ENCODE results near the gene MFSD8. TPM values are rescaled to one million over a fixed set of nuclear protein-coding genes. Genes with fewer than 3 reads are reported as not detected.
"Not testable (repeated sequence)": the region's sequence is repeated elsewhere in the genome, so short reads cannot be mapped to it uniquely, and the experiment has no call there.

The MFSD8 gene
- polyA plus RNA-seq, 4 donors, result 9.9 to 31.4 (median 15.7) TPM

DNA sequence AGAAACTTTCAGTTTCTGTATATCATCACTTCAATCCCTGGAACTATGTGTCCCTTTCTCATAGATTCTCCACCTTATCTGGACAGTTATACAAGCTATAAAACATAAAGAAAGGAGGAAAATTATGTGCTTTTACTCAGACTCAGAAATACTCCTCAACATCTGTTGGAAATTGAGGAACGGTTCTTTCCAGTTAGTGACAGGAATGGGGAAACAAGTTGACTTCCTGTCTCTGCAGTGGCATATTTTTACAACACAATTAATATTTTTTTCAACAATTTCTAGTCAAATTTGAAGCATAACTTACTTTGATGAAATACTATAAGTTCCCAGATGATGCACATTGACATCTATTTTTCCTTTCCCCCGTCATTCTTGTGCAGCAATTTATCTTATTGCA lies 28.2 kb upstream of the MFSD8 start:
- 71 to 96% (median 84%) methylated on average over 2 of the region's 2 CpGs for WGBS, 3 donors
- DNase-seq (no peak), FAIRE-seq (no peak)
- peaks cover 2 to 27% (median 8%) of the 10 kb centered on the region in 3 donors for H3K36me3 ChIP-seq (ENCODE audit: control insufficient read depth in 3 of 3, insufficient read depth in 2 of 3, low read depth in 1 of 3, low read length in 3 of 3)
- H3K4me3 ChIP-seq (ENCODE audit: low read depth in 1 of 3, low read length in 3 of 3), result no peak overlapping the region
- H3K4me1 ChIP-seq (ENCODE audit: control insufficient read depth in 3 of 3, insufficient read depth in 2 of 3, low read depth in 1 of 3, low read length in 2 of 3), result no peaks in the 10 kb centered on the region
- H3K27ac ChIP-seq (ENCODE audit: low read depth in 1 of 3, low read length in 2 of 3), result no peak overlapping the region
- no peaks in the 10 kb centered on the region for H3K27me3 ChIP-seq (ENCODE audit: control insufficient read depth in 3 of 3, insufficient read depth in 3 of 3, low read length in 3 of 3)
- peaks cover 0 to 9% of the 10 kb centered on the region in 2 donors for H3K9me3 ChIP-seq (ENCODE audit: control insufficient read depth in 2 of 2, insufficient read depth in 1 of 2, low read depth in 1 of 2, low read length in 1 of 2)

GRCh38 chr4:127988638-127989037 lies 23.7 kb upstream of the MFSD8 start:
- WGBS, 3 donors, result 93 to 96% (median 94%) methylated on average over 6 of the region's 6 CpGs
- Histone ChIP-seq H3K27ac (ENCODE audit: low read depth in 1 of 3, low read length in 2 of 3) (no peak overlapping the region), H3K4me1 (ENCODE audit: control insufficient read depth in 3 of 3, insufficient read depth in 2 of 3, low read depth in 1 of 3, low read length in 2 of 3) (no peaks in the 10 kb centered on the region), H3K4me3 (ENCODE audit: low read depth in 1 of 3, low read length in 3 of 3) (no peak overlapping the region), H3K27me3 (ENCODE audit: control insufficient read depth in 3 of 3, insufficient read depth in 3 of 3, low read length in 3 of 3) (no peaks in the 10 kb centered on the region), H3K36me3 (ENCODE audit: control insufficient read depth in 3 of 3, insufficient read depth in 2 of 3, low read depth in 1 of 3, low read length in 3 of 3) (peaks cover 2 to 27% (median 6%) of the 10 kb centered on the region in 3 donors), H3K9me3 (ENCODE audit: control insufficient read depth in 2 of 2, insufficient read depth in 1 of 2, low read depth in 1 of 2, low read length in 1 of 2) (no peaks in the 10 kb centered on the region)
- no peak for FAIRE-seq
- DNase-seq, result no peak

- Histone ChIP-seq H3K9me3 (ENCODE audit: control insufficient read depth in 2 of 2, insufficient read depth in 1 of 2, low read depth in 1 of 2, low read length in 1 of 2) (no peaks in the 10 kb centered on the region), H3K4me1 (ENCODE audit: control insufficient read depth in 3 of 3, insufficient read depth in 2 of 3, low read depth in 1 of 3, low read length in 2 of 3) (no peaks in the 10 kb centered on the region), H3K36me3 (ENCODE audit: control insufficient read depth in 3 of 3, insufficient read depth in 2 of 3, low read depth in 1 of 3, low read length in 3 of 3) (peaks cover 2 to 25% (median 4%) of the 10 kb centered on the region in 3 donors), H3K27ac (ENCODE audit: low read depth in 1 of 3, low read length in 2 of 3) (no peak overlapping the region), H3K27me3 (ENCODE audit: control insufficient read depth in 3 of 3, insufficient read depth in 3 of 3, low read length in 3 of 3) (no peaks in the 10 kb centered on the region), H3K4me3 (ENCODE audit: low read depth in 1 of 3, low read length in 3 of 3) (no peak overlapping the region)
- DNase-seq (no peak), FAIRE-seq (no peak)
- WGBS, 3 donors, result 94 to 100% (median 100%) methylated on average over 1 of the region's 1 CpG
Observed at GRCh38 chr4:127985989-127986388, 21.0 kb upstream of the MFSD8 start.

- WGBS, 3 donors, result 91 to 100% (median 95%) methylated on average over 2 of the region's 2 CpGs
Observed at GRCh38 chr4:127982445-127982844, 17.5 kb upstream of the MFSD8 start.

DNA sequence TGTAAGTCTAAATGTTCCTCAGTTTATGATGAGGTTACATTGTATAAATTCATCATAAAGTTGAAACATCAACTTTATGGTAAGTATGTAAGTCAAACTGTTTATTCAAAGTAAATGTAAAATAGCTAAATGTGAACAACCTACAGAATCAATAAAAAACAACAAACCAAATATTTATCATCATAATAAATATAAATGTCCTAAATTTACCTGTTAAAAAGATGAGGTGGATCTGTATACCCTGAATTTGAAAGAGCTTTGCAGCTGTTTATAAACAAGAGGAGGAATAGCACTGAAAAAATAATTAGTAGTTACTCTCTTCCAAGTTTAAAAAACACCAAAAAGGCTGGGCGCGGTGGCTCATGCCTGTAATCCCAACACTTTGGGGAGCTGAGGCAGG lies 14.0 kb upstream of the MFSD8 start:
- H3K27ac ChIP-seq (ENCODE audit: low read depth in 1 of 3, low read length in 2 of 3), result no peak overlapping the region
- peaks cover 0 to 7% of the 10 kb centered on the region in 2 donors for H3K9me3 ChIP-seq (ENCODE audit: control insufficient read depth in 2 of 2, insufficient read depth in 1 of 2, low read depth in 1 of 2, low read length in 1 of 2)
- no peaks in the 10 kb centered on the region for H3K4me1 ChIP-seq (ENCODE audit: control insufficient read depth in 3 of 3, insufficient read depth in 2 of 3, low read depth in 1 of 3, low read length in 2 of 3)
- H3K27me3 ChIP-seq (ENCODE audit: control insufficient read depth in 3 of 3, insufficient read depth in 3 of 3, low read length in 3 of 3), result no peaks in the 10 kb centered on the region
- no peak overlapping the region for H3K4me3 ChIP-seq (ENCODE audit: low read depth in 1 of 3, low read length in 3 of 3)
- DNase-seq (no peak), FAIRE-seq (peak; percentile 77)
- H3K36me3 ChIP-seq (ENCODE audit: control insufficient read depth in 3 of 3, insufficient read depth in 2 of 3, low read depth in 1 of 3, low read length in 3 of 3), result peaks cover 0 to 15% (median 0%) of the 10 kb centered on the region in 3 donors
- WGBS, 3 donors, result 95 to 100% (median 99%) methylated on average over 2 of the region's 2 CpGs

More at GRCh38 chr4:127982445-127982844, 17.5 kb upstream of the MFSD8 start:
- no peaks in the 10 kb centered on the region for H3K4me1 ChIP-seq (ENCODE audit: control insufficient read depth in 3 of 3, insufficient read depth in 2 of 3, low read depth in 1 of 3, low read length in 2 of 3)
- no peak overlapping the region for H3K4me3 ChIP-seq (ENCODE audit: low read depth in 1 of 3, low read length in 3 of 3)
- H3K27me3 ChIP-seq (ENCODE audit: control insufficient read depth in 3 of 3, insufficient read depth in 3 of 3, low read length in 3 of 3), result no peaks in the 10 kb centered on the region
- H3K36me3 ChIP-seq (ENCODE audit: control insufficient read depth in 3 of 3, insufficient read depth in 2 of 3, low read depth in 1 of 3, low read length in 3 of 3), result peaks cover 0 to 15% (median 0%) of the 10 kb centered on the region in 3 donors
- H3K27ac ChIP-seq (ENCODE audit: low read depth in 1 of 3, low read length in 2 of 3), result no peak overlapping the region
- H3K9me3 ChIP-seq (ENCODE audit: control insufficient read depth in 2 of 2, insufficient read depth in 1 of 2, low read depth in 1 of 2, low read length in 1 of 2), result peaks cover 0 to 7% of the 10 kb centered on the region in 2 donors
- FAIRE-seq (no peak), DNase-seq (no peak)

GRCh38 chr4:127975121-127975770 lies 10.3 kb upstream of the MFSD8 start:
- peaks cover 0 to 7% of the 10 kb centered on the region in 2 donors for H3K9me3 ChIP-seq (ENCODE audit: control insufficient read depth in 2 of 2, insufficient read depth in 1 of 2, low read depth in 1 of 2, low read length in 1 of 2)
- H3K36me3 ChIP-seq (ENCODE audit: control insufficient read depth in 3 of 3, insufficient read depth in 2 of 3, low read depth in 1 of 3, low read length in 3 of 3), result peaks cover 0 to 11% (median 4%) of the 10 kb centered on the region in 3 donors
- no peak for DNase-seq
- 86 to 92% (median 92%) methylated on average over 2 of the region's 2 CpGs for WGBS, 3 donors
- no peaks in the 10 kb centered on the region for H3K4me1 ChIP-seq (ENCODE audit: control insufficient read depth in 3 of 3, insufficient read depth in 2 of 3, low read depth in 1 of 3, low read length in 2 of 3)
- no peak overlapping the region for H3K27ac ChIP-seq (ENCODE audit: low read depth in 1 of 3, low read length in 2 of 3)
- no peak overlapping the region for H3K4me3 ChIP-seq (ENCODE audit: low read depth in 1 of 3, low read length in 3 of 3)
- no peaks in the 10 kb centered on the region for H3K27me3 ChIP-seq (ENCODE audit: control insufficient read depth in 3 of 3, insufficient read depth in 3 of 3, low read length in 3 of 3)
- FAIRE-seq, result no peak

DNA sequence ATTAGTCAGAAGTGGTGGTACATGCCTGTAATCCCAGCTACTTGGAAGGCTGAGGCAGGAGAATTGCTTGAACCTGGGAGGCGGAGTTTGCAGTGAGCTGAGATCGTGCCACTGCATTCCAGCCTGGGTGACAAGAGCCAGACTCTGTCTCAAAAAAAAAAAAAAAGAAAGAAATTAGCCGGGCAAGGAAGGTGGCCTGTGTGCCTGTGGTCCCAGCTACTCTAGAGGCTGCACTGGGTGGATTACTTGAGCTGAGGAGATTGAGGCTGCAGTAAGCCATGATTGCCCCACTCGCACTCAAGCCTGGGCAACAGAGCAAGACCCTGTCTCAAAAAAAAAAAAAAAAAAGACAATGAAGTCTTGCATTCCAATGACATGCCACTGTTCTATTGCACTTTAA lies 6.0 kb upstream of the MFSD8 start:
- DNase-seq; H3K4me1 ChIP-seq (ENCODE audit: control insufficient read depth in 3 of 3, insufficient read depth in 2 of 3, low read depth in 1 of 3, low read length in 2 of 3); H3K9me3 ChIP-seq (ENCODE audit: control insufficient read depth in 2 of 2, insufficient read depth in 1 of 2, low read depth in 1 of 2, low read length in 1 of 2); H3K27ac ChIP-seq (ENCODE audit: low read depth in 1 of 3, low read length in 2 of 3); FAIRE-seq; H3K4me3 ChIP-seq (ENCODE audit: low read depth in 1 of 3, low read length in 3 of 3); H3K27me3 ChIP-seq (ENCODE audit: control insufficient read depth in 3 of 3, insufficient read depth in 3 of 3, low read length in 3 of 3): not testable (repeated sequence)
- WGBS, 3 donors, result 74 to 87% (median 84%) methylated on average over 4 of the region's 4 CpGs
- peaks cover 0 to 10% (median 4%) of the 10 kb centered on the region in 3 donors for H3K36me3 ChIP-seq (ENCODE audit: control insufficient read depth in 3 of 3, insufficient read depth in 2 of 3, low read depth in 1 of 3, low read length in 3 of 3)

DNA sequence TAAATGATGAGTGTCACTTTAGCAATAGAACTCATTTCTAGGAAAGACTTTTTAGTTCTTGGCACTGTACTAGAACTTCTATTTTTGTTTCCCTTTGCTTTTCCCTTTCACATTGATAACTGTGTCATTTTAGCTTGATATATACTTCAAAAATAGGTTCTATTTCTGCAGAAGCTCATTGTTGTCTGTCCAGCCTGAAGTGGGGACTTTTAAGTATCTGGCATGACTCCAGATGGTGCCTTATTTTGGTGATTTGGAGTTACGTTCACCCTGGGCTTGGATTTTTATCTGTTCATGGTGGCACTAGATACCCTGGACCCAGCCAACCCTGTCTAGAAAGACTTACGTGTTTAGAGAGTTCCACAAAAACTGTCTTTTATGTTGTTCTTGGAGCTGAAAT lies 3.6 kb upstream of the MFSD8 start:
- DNase-seq, result no peak
- H3K27me3 ChIP-seq (ENCODE audit: control insufficient read depth in 3 of 3, insufficient read depth in 3 of 3, low read length in 3 of 3), result no peaks in the 10 kb centered on the region
- peaks cover 2 to 4% (median 3%) of the 10 kb centered on the region in 3 donors for H3K4me1 ChIP-seq (ENCODE audit: control insufficient read depth in 3 of 3, insufficient read depth in 2 of 3, low read depth in 1 of 3, low read length in 2 of 3)
- peaks cover 0 to 6% (median 4%) of the 10 kb centered on the region in 3 donors for H3K36me3 ChIP-seq (ENCODE audit: control insufficient read depth in 3 of 3, insufficient read depth in 2 of 3, low read depth in 1 of 3, low read length in 3 of 3)
- H3K27ac ChIP-seq (ENCODE audit: low read depth in 1 of 3, low read length in 2 of 3), result no peak overlapping the region
- H3K9me3 ChIP-seq (ENCODE audit: control insufficient read depth in 2 of 2, insufficient read depth in 1 of 2, low read depth in 1 of 2, low read length in 1 of 2), result no peaks in the 10 kb centered on the region
- no peak overlapping the region for H3K4me3 ChIP-seq (ENCODE audit: low read depth in 1 of 3, low read length in 3 of 3)
- FAIRE-seq, result no peak
- 73 to 80% (median 79%) methylated on average over 2 of the region's 2 CpGs for WGBS, 3 donors
